Stomach smooth muscle (tissue), 2 donors: ENCODE results near the gene ZNF200.

Experiments used
- H3K27ac ChIP-seq: one replicate; pipeline ENCODE4 v1.7.0; 2013; ENCODE audit warnings: mild to moderate bottlenecking, low read length, inconsistent platforms
- H3K27me3 ChIP-seq, 2 donors: one replicate each; pipeline ENCODE4 v1.7.0; 2013; ENCODE audit warnings: low read length in 2 of 2; ENCODE audit not compliant: insufficient read depth in 2 of 2, control insufficient read depth in 1 of 2
- H3K36me3 ChIP-seq, 2 donors: one replicate each; pipeline ENCODE4 v1.7.0; 2013; ENCODE audit warnings: low read length in 2 of 2; ENCODE audit not compliant: control insufficient read depth in 2 of 2, insufficient read depth in 2 of 2
- H3K4me1 ChIP-seq: one replicate; pipeline ENCODE4 v1.7.0; 2013; ENCODE audit warnings: low read length; ENCODE audit not compliant: control insufficient read depth, insufficient read depth
- H3K4me3 ChIP-seq, 2 donors: one replicate each; pipeline ENCODE4 v1.7.0; 2013; ENCODE audit warnings: low read length in 2 of 2
- H3K9ac ChIP-seq, 2 donors: one replicate each; pipeline ENCODE4 v1.7.0; 2013; ENCODE audit warnings: low read length in 2 of 2, mild to moderate bottlenecking in 1 of 2
- H3K9me3 ChIP-seq, 2 donors: one replicate each; pipeline ENCODE4 v1.7.0; 2013; ENCODE audit warnings: low read length in 2 of 2; ENCODE audit not compliant: control insufficient read depth in 2 of 2
- donor health status: healthy.
- donor health status: Pancreatic carcinoma.

Gene ZNF200

DNA sequence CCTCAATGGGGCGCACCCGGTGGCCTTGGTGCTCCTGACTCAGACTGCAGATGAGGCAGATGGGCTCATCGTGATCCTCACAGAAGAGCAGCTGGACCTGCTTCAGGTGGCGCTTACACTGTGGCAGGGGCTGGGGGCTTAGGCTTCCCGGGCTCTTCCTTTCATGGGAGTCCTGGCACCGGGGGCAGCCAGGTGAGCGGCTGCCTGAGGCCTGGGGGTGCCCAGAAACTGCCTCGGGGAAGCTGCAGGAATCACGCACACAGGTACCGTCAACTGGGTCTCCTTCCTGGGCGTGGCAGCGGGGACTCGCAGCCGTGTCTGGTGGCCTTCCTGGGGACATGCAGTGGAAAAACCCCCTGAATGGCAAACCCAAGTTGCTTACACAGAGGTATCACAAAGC is 14.5 kb upstream of the ZNF200 start:
- no peaks in the 10 kb centered on the region for H3K36me3 ChIP-seq
- no peaks in the 10 kb centered on the region for H3K9me3 ChIP-seq
- H3K4me3 ChIP-seq: no peak overlapping the region
- H3K27me3 ChIP-seq: no peaks in the 10 kb centered on the region
- H3K27ac ChIP-seq: no peak overlapping the region
- H3K4me1 ChIP-seq: no peaks in the 10 kb centered on the region
- no peak overlapping the region for H3K9ac ChIP-seq

DNA sequence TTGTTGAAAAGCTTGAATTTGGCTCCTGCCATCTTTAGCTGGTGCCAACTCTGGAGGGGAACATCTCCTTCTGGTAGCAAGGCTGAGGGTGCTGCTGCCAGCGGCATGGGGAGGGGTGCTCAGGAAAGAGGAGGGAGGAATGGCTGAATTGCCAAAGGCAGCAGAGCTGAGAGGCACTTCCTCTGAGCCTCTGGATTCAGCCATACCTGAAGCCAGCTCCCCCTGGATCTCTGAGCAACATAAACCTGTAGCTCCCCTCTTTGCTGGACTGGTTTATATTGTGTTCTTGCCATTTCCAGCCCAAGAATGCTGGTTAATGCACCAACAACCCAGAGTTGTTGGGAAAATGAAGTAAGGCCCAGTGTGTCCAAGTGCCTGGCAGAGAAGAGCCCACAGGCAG is 14.1 kb upstream of the ZNF200 start:
- Histone ChIP-seq H3K9me3 (no peaks in the 10 kb centered on the region), H3K27me3 (peaks cover 0 to 2% of the 10 kb centered on the region in 2 donors), H3K4me1 (no peaks in the 10 kb centered on the region), H3K27ac (no peak overlapping the region), H3K36me3 (no peaks in the 10 kb centered on the region), H3K9ac (no peak overlapping the region), H3K4me3 (no peak overlapping the region)

DNA sequence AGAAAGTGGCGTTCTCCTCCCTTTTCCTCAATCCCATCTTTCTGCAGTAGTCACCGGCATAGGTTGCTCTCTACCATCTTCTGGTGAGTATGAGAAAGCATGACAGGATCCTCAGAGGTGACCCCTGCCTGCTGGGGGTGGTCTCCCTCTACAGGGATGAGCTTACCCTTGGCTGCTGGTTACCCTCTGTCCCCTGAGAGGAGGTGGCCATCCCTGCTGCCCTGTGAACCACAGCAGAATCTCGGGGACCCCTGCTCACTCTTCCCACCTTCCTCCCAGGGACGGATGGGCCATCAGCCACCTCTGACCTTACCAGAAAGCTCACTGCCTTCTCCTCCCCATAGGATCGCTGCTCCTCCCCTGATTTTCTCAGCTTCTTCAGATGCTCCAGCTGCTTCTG is 13.6 kb upstream of the ZNF200 start:
- no peaks in the 10 kb centered on the region for H3K36me3 ChIP-seq
- no peak overlapping the region for H3K9ac ChIP-seq
- H3K4me1 ChIP-seq: no peaks in the 10 kb centered on the region
- no peak overlapping the region for H3K4me3 ChIP-seq
- no peaks in the 10 kb centered on the region for H3K9me3 ChIP-seq
- H3K27ac ChIP-seq: no peak overlapping the region
- peaks cover 0 to 4% of the 10 kb centered on the region in 2 donors for H3K27me3 ChIP-seq

DNA sequence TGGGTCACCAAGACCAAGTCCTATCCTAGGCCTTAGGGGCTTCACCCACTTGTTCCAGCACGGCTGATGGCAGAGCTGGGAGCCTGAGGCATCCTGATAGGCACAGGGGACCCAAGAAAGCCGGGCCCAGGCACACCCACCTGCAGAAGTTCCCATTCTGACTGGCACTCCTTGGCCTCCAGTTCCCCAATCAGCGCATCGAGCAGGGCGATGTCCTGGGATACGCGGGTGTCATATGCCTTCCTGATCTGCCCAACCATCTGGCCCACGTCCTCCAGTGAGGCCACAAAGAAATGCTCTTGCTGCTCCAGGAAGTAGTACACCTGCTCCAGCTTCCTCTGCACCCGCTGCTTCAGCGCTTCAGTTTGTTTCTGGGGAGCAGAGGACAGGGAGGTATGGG is 11.9 kb upstream of the ZNF200 start:
- Histone ChIP-seq H3K36me3 (no peaks in the 10 kb centered on the region), H3K9me3 (no peaks in the 10 kb centered on the region), H3K4me3 (no peak overlapping the region), H3K27me3 (peaks cover 0 to 4% of the 10 kb centered on the region in 2 donors), H3K9ac (no peak overlapping the region), H3K27ac (no peak overlapping the region), H3K4me1 (no peaks in the 10 kb centered on the region)

DNA sequence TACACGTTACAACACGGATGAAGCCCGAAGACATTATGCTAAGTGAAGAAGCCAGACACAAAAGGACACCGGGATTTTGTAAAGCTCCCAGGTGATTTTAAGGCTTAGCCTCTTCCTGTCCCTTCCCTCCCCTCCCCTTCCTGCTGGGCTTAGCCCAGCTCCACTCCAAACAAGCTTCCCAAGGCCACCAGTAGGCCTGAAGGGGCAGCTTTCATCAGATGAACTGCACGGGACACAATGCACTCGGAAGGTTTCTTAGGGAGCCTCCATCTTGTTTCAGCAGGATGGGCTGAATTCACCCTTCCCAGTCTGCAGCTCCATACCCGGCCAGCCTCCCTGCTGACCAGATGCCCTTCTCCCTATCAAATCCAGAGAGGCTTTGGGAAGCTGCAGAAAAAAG is 11.0 kb upstream of the ZNF200 start:
- no peaks in the 10 kb centered on the region for H3K9me3 ChIP-seq
- no peak overlapping the region for H3K4me3 ChIP-seq
- no peaks in the 10 kb centered on the region for H3K4me1 ChIP-seq
- H3K27ac ChIP-seq: no peak overlapping the region
- peaks cover 0 to 4% of the 10 kb centered on the region in 2 donors for H3K27me3 ChIP-seq
- H3K36me3 ChIP-seq: no peaks in the 10 kb centered on the region
- no peak overlapping the region for H3K9ac ChIP-seq

DNA sequence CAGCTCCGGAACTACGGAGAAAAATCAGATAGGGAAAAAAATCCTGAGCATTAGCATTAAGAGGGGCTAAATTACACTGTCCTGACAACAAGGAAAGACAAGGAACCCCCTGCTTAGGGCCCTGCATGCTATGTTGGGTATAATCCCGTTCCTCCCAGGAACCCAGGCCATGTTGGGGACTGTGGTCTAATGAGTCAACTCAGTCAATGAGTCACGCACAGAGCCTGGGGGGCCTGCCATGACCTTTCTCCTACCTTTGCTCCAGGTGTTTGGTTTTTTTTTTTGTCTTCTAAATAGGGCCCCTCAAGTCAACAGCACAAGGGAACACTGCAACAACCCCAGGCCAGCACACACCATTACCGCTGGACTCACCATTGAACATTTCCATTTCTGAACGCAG is 8.9 kb upstream of the ZNF200 start:
- no peaks in the 10 kb centered on the region for H3K4me1 ChIP-seq
- no peak overlapping the region for H3K27ac ChIP-seq
- H3K9ac ChIP-seq: no peak overlapping the region
- no peaks in the 10 kb centered on the region for H3K36me3 ChIP-seq
- H3K9me3 ChIP-seq: no peaks in the 10 kb centered on the region
- H3K27me3 ChIP-seq: peaks cover 0 to 4% of the 10 kb centered on the region in 2 donors
- no peak overlapping the region for H3K4me3 ChIP-seq

DNA sequence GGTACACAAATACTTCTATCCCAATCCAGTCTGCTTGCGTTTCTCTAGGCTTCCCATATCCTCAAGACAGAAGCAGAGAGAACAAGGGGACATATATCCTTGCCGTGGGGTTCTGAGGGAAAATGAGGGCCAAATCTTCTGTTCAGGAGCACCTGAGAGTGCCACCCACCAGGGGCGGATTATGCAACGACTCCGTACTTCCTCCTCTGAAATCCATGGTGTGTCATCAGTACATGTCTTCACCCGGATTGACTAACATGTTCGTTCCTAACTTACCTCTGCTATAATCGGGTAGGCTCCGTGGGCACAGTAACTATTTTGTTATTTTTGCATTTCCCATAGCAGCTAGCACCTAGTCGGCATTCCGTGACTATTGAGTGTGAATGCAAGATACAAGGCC is 7.8 kb upstream of the ZNF200 start:
- no peak overlapping the region for H3K4me3 ChIP-seq
- no peaks in the 10 kb centered on the region for H3K9me3 ChIP-seq
- H3K27ac ChIP-seq: no peak overlapping the region
- H3K27me3 ChIP-seq: peaks cover 0 to 4% of the 10 kb centered on the region in 2 donors
- no peak overlapping the region for H3K9ac ChIP-seq
- H3K4me1 ChIP-seq: no peaks in the 10 kb centered on the region
- H3K36me3 ChIP-seq: no peaks in the 10 kb centered on the region

DNA sequence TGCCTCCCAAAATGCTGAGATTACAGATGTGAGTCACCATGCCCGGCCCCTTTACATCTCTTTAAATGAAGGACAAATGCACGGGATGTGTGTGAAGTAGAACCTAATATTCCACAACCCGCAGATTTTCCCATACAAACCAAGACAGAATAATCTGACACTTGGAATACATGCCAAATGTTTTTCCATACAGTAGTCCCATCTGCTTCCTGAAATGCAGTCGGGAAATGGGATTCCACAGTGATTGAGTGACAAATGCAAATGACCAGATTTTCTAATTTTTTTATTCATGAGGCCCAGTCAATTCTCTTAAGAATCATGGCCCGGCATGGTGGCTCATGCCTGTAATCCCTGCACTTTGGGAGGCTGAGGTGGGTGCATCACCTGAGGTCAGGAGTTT is 6.8 kb upstream of the ZNF200 start:
- Histone ChIP-seq H3K27me3 (peaks cover 0 to 4% of the 10 kb centered on the region in 2 donors), H3K4me1 (no peaks in the 10 kb centered on the region), H3K9me3 (no peaks in the 10 kb centered on the region), H3K4me3 (no peak overlapping the region), H3K9ac (no peak overlapping the region), H3K27ac (no peak overlapping the region), H3K36me3 (no peaks in the 10 kb centered on the region)

DNA sequence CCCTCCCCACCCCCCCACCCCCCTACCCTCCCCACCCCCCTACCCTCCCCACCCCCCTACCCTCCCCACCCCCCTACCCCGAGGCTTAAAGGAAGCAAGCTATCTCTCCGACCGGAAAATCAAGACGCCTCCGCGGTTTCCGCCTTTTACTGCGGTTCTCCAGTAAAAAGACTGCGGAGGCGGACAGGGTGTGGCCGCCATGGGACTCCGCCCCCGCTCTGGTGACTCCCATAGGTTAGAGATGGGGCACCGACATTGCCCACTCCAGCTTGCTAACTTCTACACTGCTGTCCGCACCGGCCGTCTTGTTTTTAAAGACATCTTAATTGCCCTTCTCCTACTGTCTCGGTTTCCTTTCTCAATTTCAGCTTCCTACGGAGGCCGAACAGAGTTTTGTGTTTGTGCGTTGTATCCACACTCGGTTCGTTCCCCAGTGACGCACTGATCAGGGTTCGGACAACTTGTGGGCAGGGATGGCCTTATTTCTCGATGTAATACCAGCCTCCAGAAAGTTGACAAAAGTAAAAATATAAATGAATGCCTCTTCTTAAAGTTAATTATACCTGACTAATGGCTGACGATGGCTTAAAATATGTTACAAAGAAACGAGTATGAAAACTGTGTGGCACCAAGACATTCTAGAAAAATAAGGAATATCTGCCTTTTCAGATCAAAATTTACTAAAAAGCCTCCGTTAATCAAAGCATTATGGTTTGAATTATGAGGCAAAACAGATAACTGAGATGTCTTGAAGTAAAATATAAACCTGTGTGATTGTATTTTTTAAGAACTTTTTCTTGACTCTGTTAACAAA is 1.1 kb upstream of the ZNF200 start:
- Histone ChIP-seq H3K9ac (no peak overlapping the region), H3K4me3 (no peak overlapping the region), H3K27me3 (no peaks in the 10 kb centered on the region), H3K4me1 (peaks cover 13% of the 10 kb centered on the region), H3K27ac (no peak overlapping the region), H3K9me3 (no peaks in the 10 kb centered on the region), H3K36me3 (peaks cover 17 to 23% of the 10 kb centered on the region in 2 donors)

DNA sequence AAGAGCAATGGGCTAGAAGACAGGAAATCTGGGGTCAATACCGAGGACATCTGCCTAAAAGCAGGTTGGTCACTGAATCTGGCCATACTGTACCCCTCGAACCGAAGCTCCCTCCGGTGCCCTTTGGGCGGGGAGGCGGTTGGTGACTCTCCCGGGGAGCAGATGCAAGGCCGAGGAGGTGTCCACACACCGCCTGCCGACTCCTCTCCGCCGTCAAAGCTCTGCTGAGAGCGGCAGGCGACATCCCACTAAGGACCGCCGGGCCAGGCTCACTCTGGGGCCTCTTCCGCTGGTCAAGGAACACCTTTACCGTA is 458 bp downstream of the ZNF200 start:
- peaks cover 13% of the 10 kb centered on the region for H3K4me1 ChIP-seq
- H3K27me3 ChIP-seq: no peaks in the 10 kb centered on the region
- H3K27ac ChIP-seq: peak overlapping the region; percentile 91
- peak overlapping the region; percentile 94 to 97 for H3K9ac ChIP-seq
- peak overlapping the region; percentile 79 to 100 for H3K4me3 ChIP-seq
- peaks cover 0 to 2% of the 10 kb centered on the region in 2 donors for H3K9me3 ChIP-seq
- peaks cover 29 to 34% of the 10 kb centered on the region in 2 donors for H3K36me3 ChIP-seq

DNA sequence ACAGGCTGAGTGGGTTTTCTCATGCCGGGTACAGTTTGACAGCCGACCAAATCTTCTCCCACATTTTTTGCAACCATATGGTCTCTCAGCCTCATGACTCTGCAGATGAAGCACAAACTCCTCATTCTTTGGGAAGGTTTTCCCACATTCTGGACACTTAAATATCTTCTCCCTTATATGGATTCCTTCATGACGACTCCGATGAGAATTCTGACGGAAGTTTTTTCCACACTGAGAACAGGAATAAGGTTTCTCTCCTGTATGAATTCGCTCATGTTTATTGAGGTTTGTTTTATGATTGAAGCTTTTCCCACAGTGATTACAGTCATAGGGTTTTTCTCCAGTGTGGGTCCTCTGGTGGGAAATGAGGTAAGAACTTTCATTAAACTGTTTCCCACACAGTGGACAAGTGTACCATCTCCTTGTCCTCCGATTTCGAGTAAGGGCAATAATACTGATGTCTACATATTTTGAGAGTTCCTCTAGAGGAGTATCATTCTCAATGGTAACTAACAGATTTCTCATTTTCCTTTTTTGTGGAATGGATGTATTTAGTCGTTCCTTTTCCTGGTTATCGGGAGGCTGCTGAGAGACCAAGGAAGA is 10.9 kb downstream of the ZNF200 start:
- peaks cover 36 to 45% of the 10 kb centered on the region in 2 donors for H3K36me3 ChIP-seq
- H3K27ac ChIP-seq: no peak overlapping the region
- H3K4me1 ChIP-seq: no peaks in the 10 kb centered on the region
- H3K9me3 ChIP-seq: peaks cover 35 to 63% of the 10 kb centered on the region in 2 donors
- no peak overlapping the region for H3K9ac ChIP-seq
- peak overlapping the region in 1 of 2 donors; percentile 2 for H3K4me3 ChIP-seq
- H3K27me3 ChIP-seq: no peaks in the 10 kb centered on the region
